ENCODE results near the gene DHRS4. TPM values are rescaled to one million over a fixed set of nuclear protein-coding genes. Genes with fewer than 3 reads are reported as not detected.

DHRS4 gene
- total and polyA plus RNA-seq, 9 of the 15 experiments (the other 6 are each of a cell fraction or from before 2014, with no cell fraction given) = 0.51 to 35.9 (median 10.1) TPM

GRCh38 chr14:23932639-23933038 lies 20.9 kb upstream of the DHRS4 start (continued):
- TF ChIP-seq AFF1 (IDR thresholded peaks at IDR 0.05; ENCODE audit: low read depth in 1 of 2, partially characterized antibody in 2 of 2) (no peak), ZNF551 (CRISPR knock-in tag; IDR thresholded peaks at IDR 0.05) (no peak), TOE1 (IDR thresholded peaks at IDR 0.05; ENCODE audit: borderline replicate concordance) (no peak), TOE1 (CRISPR knock-in tag; IDR thresholded peaks at IDR 0.05; ENCODE audit: borderline replicate concordance, low read depth) (no peak), L3MBTL2 (IDR thresholded peaks at IDR 0.05) (0 out of 2 replicates have a peak, but pooled peaks have one; percentile 37), CHD2 (IDR thresholded peaks at IDR 0.05; ENCODE audit: low read depth, low read length) (no peak), NBN (IDR thresholded peaks at IDR 0.05; ENCODE audit: low read depth) (no peak), ESRRA (IDR thresholded peaks at IDR 0.05; ENCODE audit: borderline replicate concordance, low read depth) (no peak), MXI1 (IDR thresholded peaks at IDR 0.05; ENCODE audit: low read depth, low read length) (no peak), ZFP1 (CRISPR knock-in tag; IDR thresholded peaks at IDR 0.05) (no peak), PURB (CRISPR knock-in tag; IDR thresholded peaks at IDR 0.05; ENCODE audit: low read depth) (no peak), ADNP (tag; IDR thresholded peaks at IDR 0.05) (no peak), JUN (IDR thresholded peaks at IDR 0.05; ENCODE audit: borderline replicate concordance, low read depth, low read length) (no peak), JUN (CRISPR knock-in tag; IDR thresholded peaks at IDR 0.05; ENCODE audit: borderline replicate concordance) (no peak), KLF6 (CRISPR knock-in tag; IDR thresholded peaks at IDR 0.05; ENCODE audit: borderline replicate concordance) (peak; percentile 32; the same call in 1 of the 2 replicates), ZNF431 (CRISPR knock-in tag; IDR thresholded peaks at IDR 0.05) (no peak), E2F3 (CRISPR knock-in tag; IDR thresholded peaks at IDR 0.05) (no peak), DPF2 (IDR thresholded peaks at IDR 0.05) (peak; percentile 62)
- TF ChIP-seq, protein P1, sequence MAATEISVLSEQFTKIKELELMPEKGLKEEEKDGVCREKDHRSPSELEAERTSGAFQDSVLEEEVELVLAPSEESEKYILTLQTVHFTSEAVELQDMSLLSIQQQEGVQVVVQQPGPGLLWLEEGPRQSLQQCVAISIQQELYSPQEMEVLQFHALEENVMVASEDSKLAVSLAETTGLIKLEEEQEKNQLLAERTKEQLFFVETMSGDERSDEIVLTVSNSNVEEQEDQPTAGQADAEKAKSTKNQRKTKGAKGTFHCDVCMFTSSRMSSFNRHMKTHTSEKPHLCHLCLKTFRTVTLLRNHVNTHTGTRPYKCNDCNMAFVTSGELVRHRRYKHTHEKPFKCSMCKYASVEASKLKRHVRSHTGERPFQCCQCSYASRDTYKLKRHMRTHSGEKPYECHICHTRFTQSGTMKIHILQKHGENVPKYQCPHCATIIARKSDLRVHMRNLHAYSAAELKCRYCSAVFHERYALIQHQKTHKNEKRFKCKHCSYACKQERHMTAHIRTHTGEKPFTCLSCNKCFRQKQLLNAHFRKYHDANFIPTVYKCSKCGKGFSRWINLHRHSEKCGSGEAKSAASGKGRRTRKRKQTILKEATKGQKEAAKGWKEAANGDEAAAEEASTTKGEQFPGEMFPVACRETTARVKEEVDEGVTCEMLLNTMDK (IDR thresholded peaks at IDR 0.05; ENCODE audit: borderline replicate concordance, insufficient read depth, low read depth, low read length, poor library complexity, severe bottlenecking) = no peak
- TF ChIP-seq, protein P2, sequence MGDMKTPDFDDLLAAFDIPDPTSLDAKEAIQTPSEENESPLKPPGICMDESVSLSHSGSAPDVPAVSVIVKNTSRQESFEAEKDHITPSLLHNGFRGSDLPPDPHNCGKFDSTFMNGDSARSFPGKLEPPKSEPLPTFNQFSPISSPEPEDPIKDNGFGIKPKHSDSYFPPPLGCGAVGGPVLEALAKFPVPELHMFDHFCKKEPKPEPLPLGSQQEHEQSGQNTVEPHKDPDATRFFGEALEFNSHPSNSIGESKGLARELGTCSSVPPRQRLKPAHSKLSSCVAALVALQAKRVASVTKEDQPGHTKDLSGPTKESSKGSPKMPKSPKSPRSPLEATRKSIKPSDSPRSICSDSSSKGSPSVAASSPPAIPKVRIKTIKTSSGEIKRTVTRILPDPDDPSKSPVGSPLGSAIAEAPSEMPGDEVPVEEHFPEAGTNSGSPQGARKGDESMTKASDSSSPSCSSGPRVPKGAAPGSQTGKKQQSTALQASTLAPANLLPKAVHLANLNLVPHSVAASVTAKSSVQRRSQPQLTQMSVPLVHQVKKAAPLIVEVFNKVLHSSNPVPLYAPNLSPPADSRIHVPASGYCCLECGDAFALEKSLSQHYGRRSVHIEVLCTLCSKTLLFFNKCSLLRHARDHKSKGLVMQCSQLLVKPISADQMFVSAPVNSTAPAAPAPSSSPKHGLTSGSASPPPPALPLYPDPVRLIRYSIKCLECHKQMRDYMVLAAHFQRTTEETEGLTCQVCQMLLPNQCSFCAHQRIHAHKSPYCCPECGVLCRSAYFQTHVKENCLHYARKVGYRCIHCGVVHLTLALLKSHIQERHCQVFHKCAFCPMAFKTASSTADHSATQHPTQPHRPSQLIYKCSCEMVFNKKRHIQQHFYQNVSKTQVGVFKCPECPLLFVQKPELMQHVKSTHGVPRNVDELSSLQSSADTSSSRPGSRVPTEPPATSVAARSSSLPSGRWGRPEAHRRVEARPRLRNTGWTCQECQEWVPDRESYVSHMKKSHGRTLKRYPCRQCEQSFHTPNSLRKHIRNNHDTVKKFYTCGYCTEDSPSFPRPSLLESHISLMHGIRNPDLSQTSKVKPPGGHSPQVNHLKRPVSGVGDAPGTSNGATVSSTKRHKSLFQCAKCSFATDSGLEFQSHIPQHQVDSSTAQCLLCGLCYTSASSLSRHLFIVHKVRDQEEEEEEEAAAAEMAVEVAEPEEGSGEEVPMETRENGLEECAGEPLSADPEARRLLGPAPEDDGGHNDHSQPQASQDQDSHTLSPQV (IDR thresholded peaks at IDR 0.05) = peak; percentile 44; the same call in 1 of the 2 replicates
